Ascending aorta (tissue), 2 donors: ENCODE data around the gene NPFFR1. TPM values are rescaled to one million over a fixed set of nuclear protein-coding genes. Genes with fewer than 3 reads are reported as not detected.
"Not testable (repeated sequence)": the region's sequence is repeated elsewhere in the genome, so short reads cannot be mapped to it uniquely, and the experiment has no call there.

Experiments
- DNase-seq, 2 donors: peaks; one replicate each; pipeline ENCODE4 v3.0.0-alpha.2; 2019; ENCODE audit warnings: low spot score in 2 of 2
- H3K27ac ChIP-seq, 2 donors: fragments of 200-600 bp; sonication (generic); one replicate each; pipeline ENCODE4 v1.5.1; 2016 to 2017; ENCODE audit warnings: mild to moderate bottlenecking in 1 of 2
- H3K27me3 ChIP-seq: fragments of 200-600 bp; sonication (generic); one replicate; pipeline ENCODE4 v1.5.1; 2017
- H3K36me3 ChIP-seq, 2 donors: fragments of 200-600 bp; sonication (generic); one replicate each; pipeline ENCODE4 v1.5.1; 2016
- H3K4me1 ChIP-seq, 2 donors: fragments of 200-600 bp; sonication (generic); one replicate each; pipeline ENCODE4 v1.5.1; 2016 to 2017; ENCODE audit warnings: mild to moderate bottlenecking in 1 of 2
- H3K4me3 ChIP-seq, 2 donors: fragments of 200-600 bp; sonication (generic); one replicate each; pipeline ENCODE4 v1.5.1; 2016 to 2017; ENCODE audit warnings: mild to moderate bottlenecking in 1 of 2
- H3K9me3 ChIP-seq, 2 donors: fragments of 200-600 bp; sonication (generic); one replicate each; pipeline ENCODE4 v1.5.1; 2016
- intact Hi-C: fragments of 100-400 bp; cut with DNase I; formaldehyde crosslinking; loops from one replicate; pipeline ENCODE4 v1.15.1; 2023
- total RNA-seq: library from RNA; depleted of rRNA; stranded (reverse); fragments of >200 nt; gene quantifications from one replicate; pipeline ENCODE4 v1.1.0, GENCODE V29; 2016
- TF ChIP-seq, protein P1 (sequence below), 3 experiments: fragments of 200-600 bp in 2 of 3; fragments of 450-650 bp in 1 of 3; sonication (generic) in 2 of 3; IDR thresholded peaks; one replicate each; pipeline ENCODE4 v1.5.1; 2016 to 2019; ENCODE audit warnings: antibody characterized with exemption in 3 of 3, mild to moderate bottlenecking in 1 of 3, moderate library complexity in 1 of 3

Gene NPFFR1
- total RNA-seq, 1 donor from 2014 or later, result not detected

DNA sequence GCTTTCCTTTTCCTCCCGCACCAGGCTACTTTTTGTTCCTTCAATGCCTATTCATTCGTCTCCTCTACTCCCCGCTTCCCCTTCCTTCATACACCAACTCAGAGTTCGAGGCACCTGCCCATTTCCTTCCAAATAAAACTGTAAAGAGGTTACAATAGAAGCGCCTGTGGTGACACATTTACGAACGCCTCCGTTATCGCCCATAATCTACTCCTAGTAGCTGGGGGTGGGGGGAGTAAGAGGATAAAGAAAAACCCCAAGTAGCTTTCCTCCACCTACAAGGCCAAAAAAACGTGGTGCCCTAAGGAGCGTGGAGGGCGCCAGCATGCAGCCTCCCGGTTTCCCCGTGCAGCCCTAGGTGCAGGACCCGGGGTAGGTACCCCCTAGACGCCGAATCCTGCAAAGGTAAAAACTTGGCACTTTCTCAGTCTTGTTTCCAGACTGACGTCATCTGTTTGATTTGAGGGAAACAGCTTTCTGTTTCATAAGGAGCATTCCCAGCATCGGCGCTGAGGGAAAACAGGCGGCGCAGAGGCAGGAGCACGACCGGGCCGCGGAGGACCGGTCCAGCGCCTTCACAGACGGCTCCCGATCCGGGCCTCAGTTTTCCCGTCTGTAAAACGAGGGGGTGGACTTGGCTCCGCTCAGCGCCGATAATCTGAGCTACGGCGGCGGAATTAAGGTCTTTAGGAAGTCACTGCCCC, 51.5 kb downstream of the NPFFR1 start:
- H3K4me3 ChIP-seq, result peak overlapping the region; percentile 84 to 95
- H3K9me3 ChIP-seq, result no peaks in the 10 kb centered on the region
- H3K36me3 ChIP-seq, result no peaks in the 10 kb centered on the region
- no peaks in the 10 kb centered on the region for H3K27me3 ChIP-seq
- intact Hi-C loops, result loop anchor here (5.0 kb wide), 1 partner anchor 85 kb away; the partner anchor contains the start of gene TYSND1
- TF ChIP-seq, protein P1, sequence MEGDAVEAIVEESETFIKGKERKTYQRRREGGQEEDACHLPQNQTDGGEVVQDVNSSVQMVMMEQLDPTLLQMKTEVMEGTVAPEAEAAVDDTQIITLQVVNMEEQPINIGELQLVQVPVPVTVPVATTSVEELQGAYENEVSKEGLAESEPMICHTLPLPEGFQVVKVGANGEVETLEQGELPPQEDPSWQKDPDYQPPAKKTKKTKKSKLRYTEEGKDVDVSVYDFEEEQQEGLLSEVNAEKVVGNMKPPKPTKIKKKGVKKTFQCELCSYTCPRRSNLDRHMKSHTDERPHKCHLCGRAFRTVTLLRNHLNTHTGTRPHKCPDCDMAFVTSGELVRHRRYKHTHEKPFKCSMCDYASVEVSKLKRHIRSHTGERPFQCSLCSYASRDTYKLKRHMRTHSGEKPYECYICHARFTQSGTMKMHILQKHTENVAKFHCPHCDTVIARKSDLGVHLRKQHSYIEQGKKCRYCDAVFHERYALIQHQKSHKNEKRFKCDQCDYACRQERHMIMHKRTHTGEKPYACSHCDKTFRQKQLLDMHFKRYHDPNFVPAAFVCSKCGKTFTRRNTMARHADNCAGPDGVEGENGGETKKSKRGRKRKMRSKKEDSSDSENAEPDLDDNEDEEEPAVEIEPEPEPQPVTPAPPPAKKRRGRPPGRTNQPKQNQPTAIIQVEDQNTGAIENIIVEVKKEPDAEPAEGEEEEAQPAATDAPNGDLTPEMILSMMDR (IDR thresholded peaks at IDR 0.05), result no peak
- peak overlapping the region; percentile 42 to 68 for H3K27ac ChIP-seq
- DNase-seq, result no peak
- H3K4me1 ChIP-seq, result peaks cover 0 to 12% of the 10 kb centered on the region in 2 donors

DNA sequence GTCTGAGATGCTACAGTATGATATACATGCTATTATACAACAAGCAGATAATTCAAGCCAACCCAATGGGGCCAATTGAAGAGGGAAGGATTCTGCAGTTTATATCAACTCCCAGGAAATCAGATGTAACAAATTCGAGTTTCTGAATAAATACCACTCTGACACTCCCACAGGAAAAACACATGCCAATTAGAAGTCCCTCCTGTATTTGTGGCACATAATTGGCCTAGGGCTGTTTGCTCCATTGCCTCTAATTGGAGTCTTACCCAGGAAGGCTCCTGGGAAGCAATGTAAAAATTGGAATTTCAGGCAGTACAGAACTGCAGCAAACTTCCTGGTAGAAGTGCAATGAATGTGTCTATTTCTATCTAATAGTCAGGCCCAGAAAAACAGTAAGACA, 55.3 kb downstream of the NPFFR1 start:
- no peak overlapping the region for H3K27ac ChIP-seq
- TF ChIP-seq, protein P1 (IDR thresholded peaks at IDR 0.05), result no peak
- DNase-seq, result no peak
- intact Hi-C loops, result loop anchor here (10.0 kb wide), 1 partner anchor 656 kb away; the partner anchor contains the start of gene PCBD1
- peaks cover 0 to 10% of the 10 kb centered on the region in 2 donors for H3K4me1 ChIP-seq
- H3K9me3 ChIP-seq, result no peaks in the 10 kb centered on the region
- H3K4me3 ChIP-seq, result no peak overlapping the region
- no peaks in the 10 kb centered on the region for H3K36me3 ChIP-seq
- H3K27me3 ChIP-seq, result no peaks in the 10 kb centered on the region

DNA sequence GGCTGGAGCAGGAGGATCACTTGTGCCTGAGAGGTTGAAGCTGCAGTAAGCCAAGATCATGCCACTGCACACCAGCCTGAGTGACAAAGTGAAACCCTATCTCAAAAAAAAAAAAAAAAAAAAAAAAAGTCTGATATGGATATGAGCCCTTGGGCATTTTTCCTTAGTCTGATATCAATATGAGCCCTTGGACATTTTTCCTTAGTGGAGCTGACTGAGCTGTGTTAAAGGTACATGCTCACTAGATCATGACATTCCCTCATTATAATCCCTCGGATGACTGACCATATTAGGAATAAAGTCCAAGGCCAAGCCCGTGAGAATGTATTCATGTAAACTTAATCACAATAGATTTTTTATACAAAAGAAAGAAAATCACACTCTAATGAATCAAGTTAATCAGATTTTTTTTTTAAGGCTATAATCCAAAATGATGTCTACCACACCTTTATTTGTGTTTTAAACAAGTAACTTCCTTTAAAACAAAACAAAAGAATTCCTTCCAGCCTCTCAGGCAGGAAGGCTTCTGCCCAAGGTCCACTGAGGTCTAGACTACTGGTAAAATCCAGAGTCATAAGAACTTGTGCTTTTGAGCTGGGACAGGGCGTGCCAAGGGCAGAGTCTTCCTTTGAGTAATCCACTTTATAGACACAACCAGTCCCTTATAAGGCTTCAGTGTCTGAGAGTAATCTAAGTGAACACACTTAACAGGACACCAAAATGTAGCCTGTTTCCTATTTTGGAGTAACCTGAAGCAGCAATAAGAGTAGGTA, 56.1 kb downstream of the NPFFR1 start:
- no peaks in the 10 kb centered on the region for H3K9me3 ChIP-seq
- H3K4me1 ChIP-seq, result peaks cover 0 to 9% of the 10 kb centered on the region in 2 donors
- intact Hi-C loops, result loop anchor here (10.0 kb wide), 1 partner anchor 657 kb away; the partner anchor contains the start of gene PCBD1
- no peaks in the 10 kb centered on the region for H3K27me3 ChIP-seq
- no peak overlapping the region for H3K4me3 ChIP-seq
- DNase-seq, result no peak
- peak overlapping the region in 1 of 2 donors; percentile 1 for H3K27ac ChIP-seq
- H3K36me3 ChIP-seq, result no peaks in the 10 kb centered on the region
- TF ChIP-seq, protein P1 (IDR thresholded peaks at IDR 0.05), result no peak

DNA sequence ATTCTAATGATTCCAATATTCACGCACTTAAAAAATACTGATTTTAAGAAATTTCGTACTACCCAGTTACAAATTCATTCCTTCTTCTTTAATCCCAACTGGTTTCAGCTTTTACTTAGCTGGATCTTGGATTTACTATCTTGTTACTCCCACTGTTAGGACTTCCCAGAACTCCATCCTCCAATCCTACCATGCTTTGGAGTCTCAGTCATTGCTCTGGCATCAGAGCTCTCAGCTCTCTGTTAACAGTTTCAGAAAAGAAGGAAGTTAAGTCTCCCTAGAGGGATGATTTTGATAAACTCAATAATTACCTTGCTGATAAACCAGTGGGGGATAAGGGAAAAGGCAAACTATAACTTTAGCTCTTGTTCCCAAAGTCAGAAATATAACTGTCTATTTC, 60.1 kb downstream of the NPFFR1 start:
- no peaks in the 10 kb centered on the region for H3K9me3 ChIP-seq
- no peak for DNase-seq
- H3K36me3 ChIP-seq, result no peaks in the 10 kb centered on the region
- intact Hi-C loops, result loop anchor here (10.0 kb wide), 1 partner anchor 661 kb away; the partner anchor contains the start of gene PCBD1
- peaks cover 0 to 8% of the 10 kb centered on the region in 2 donors for H3K4me1 ChIP-seq
- TF ChIP-seq, protein P1 (IDR thresholded peaks at IDR 0.05), result no peak
- H3K4me3 ChIP-seq, result no peak overlapping the region
- H3K27ac ChIP-seq, result no peak overlapping the region
- no peaks in the 10 kb centered on the region for H3K27me3 ChIP-seq

DNA sequence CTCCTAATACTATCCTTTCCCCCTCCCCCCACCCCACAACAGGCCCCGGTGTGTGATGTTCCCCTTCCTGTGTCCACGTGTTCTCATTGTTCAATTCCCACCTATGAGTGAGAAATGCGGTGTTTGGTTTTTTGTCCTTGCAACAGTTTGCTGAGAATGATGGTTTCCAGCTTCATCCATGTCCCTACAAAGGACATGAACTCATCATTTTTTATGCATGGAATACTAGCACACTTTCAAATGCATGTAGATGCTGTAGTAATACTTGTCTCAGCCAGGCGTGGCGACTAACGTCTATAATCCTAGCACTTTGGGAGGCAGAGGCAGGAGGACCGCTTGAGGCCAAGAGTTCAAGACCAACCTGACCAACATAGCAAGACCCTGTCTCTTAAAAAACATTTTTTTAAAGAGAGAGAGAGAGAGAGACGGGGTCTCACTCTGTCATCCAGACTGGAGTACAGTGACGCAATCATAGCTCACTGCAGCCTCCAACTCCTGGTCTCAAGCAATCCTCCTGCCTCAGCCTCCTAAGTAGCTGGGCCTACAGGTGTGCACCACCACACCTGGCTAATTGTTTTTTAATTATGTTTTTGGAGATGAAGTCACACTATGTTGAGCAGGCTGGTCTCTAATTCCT, 60.9 kb downstream of the NPFFR1 start:
- H3K27ac ChIP-seq, DNase-seq, H3K36me3 ChIP-seq, H3K27me3 ChIP-seq, H3K4me3 ChIP-seq, H3K4me1 ChIP-seq, H3K9me3 ChIP-seq: not testable (repeated sequence)
- intact Hi-C loops, result loop anchor here (10.0 kb wide), 1 partner anchor 662 kb away; the partner anchor contains the start of gene PCBD1
